Activated T-helper 1 cell treated with anti-CD3 and anti-CD28 coated beads, Interleukin-12 subunit alpha, Interleukin-12 subunit beta, Interleukin-2, Interleukin-4 antibody, amounts not matched to agents 30 ng/mL and 10 ng/mL and 1 ng/mL, durations not matched to agents 14 hours and 24 hours and 36 hours (primary cell): ENCODE data around the gene DCAF5. TPM values are rescaled to one million over a fixed set of nuclear protein-coding genes. Genes with fewer than 3 reads are reported as not detected.
"Not testable (repeated sequence)": the region's sequence is repeated elsewhere in the genome, so short reads cannot be mapped to it uniquely, and the experiment has no call there.

Source experiments
- DNase-seq: peaks from one replicate; pipeline ENCODE4 v3.0.0; 2021; ENCODE audit warnings: low spot score
- H3K27ac Mint-ChIP-seq: one replicate; pipeline ENCODE4 v1.8.0; 2021; ENCODE audit warnings: mild to moderate bottlenecking, mixed read lengths
- H3K27me3 Mint-ChIP-seq: one replicate; pipeline ENCODE4 v1.8.0; 2022; ENCODE audit warnings: mild to moderate bottlenecking, moderate library complexity, mixed read lengths; ENCODE audit not compliant: insufficient read depth
- H3K36me3 Mint-ChIP-seq: one replicate; pipeline ENCODE4 v1.8.0; 2021; ENCODE audit warnings: low read depth, mixed read lengths
- H3K4me1 Mint-ChIP-seq: one replicate; pipeline ENCODE4 v1.8.0; 2021; ENCODE audit warnings: low read depth, mixed read lengths
- H3K4me3 Mint-ChIP-seq: one replicate; pipeline ENCODE4 v1.8.0; 2021; ENCODE audit warnings: mild to moderate bottlenecking, moderate library complexity, mixed read lengths
- H3K9me3 Mint-ChIP-seq: one replicate; pipeline ENCODE4 v1.8.0; 2021; ENCODE audit warnings: mixed read lengths
- intact Hi-C: fragments of 100-400 bp; cut with micrococcal nuclease; formaldehyde crosslinking; loops from one replicate; pipeline ENCODE4 v1.15.1; 2024
- total RNA-seq: library from RNA; stranded (reverse); gene quantifications from 2 replicates; pipeline ENCODE4 v1.2.3, GENCODE V29; 2022

DCAF5 gene
- total RNA-seq, 1 donor from 2014 or later: 29.7 TPM

DNA sequence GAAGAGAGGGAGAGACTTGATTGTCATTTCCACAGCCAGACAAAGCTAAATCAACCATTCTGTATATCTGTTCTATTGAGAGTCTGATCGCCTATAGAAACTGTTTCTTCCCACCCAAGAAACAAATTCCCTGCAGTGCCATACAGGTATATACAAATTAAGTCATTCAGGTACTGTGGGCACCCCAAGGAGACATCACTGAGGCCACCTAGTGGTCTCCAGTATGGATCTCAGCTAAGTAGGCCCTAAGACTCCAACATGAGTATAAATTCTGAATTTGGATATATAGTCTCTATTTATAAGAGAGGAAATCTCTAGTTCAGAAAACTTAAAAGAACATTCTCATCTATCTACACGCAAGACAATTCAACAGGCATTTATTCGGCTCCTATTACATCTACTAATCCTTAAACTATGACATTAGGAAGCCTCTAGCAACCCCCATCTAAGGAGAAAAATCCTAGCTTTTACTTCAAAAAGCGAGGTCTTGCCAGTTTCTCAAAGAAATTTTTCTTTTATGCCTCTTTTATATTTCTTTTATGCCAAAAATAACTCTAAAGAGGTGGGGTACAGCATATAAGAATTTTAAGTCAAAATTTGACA is 62.6 kb downstream of the DCAF5 start:
- DNase-seq: no peak
- intact Hi-C loops: loop anchor here (1.0 kb wide), 2 partner anchors 25 to 112 kb away; no protein-coding TSS in a partner anchor
- Mint-ChIP-seq H3K27ac (no peak overlapping the region), H3K4me1 (peaks cover 21% of the 10 kb centered on the region), H3K9me3 (no peaks in the 10 kb centered on the region), H3K27me3 (no peaks in the 10 kb centered on the region), H3K36me3 (peaks cover 24% of the 10 kb centered on the region), H3K4me3 (no peak overlapping the region)

DNA sequence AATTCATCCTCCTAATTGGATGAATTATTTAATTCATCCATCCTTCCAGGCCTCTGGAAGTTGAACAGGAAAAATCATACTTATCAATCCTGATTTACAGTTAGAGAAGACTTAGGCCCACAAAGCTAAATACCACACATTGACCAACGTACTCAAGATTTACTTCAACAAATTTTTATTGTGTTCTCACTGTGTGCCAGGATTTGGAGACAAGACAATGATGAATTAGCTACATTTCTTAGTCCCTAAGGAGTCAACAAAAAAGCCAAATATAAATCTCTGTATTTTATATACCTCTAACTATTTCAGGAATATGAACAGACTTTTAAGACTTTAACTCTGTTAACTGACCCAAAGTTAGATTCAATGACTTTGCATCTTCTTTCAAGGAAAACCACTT is 63.9 kb downstream of the DCAF5 start:
- peaks cover 16% of the 10 kb centered on the region for H3K4me1 Mint-ChIP-seq
- intact Hi-C loops: no loop called here

DNA sequence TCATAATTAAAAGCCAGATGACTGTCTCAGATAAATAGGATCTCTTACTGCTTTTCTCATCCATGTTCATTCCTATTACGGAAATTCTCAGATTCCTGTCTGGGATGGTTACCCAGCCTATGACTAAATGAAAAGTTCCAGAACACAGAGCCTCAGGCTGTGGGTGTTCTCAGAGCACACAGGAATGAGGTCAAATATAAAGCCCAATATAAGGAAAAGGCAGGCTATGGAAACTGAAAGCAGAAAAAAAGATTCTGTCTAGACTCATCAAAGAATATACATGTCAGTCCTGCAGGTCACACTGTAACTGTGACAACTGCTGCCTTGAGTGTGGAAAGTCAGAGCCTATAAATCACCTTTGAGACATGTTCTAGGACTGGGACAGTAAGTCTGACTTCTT is 64.3 kb downstream of the DCAF5 start:
- peaks cover 16% of the 10 kb centered on the region for H3K4me1 Mint-ChIP-seq
- intact Hi-C loops: no loop called here

More for the DNA sequence above, 63.9 kb downstream of the DCAF5 start:
- Mint-ChIP-seq H3K27me3 (no peaks in the 10 kb centered on the region), H3K27ac (no peak overlapping the region), H3K9me3 (no peaks in the 10 kb centered on the region), H3K36me3 (peaks cover 28% of the 10 kb centered on the region), H3K4me3 (no peak overlapping the region)
- no peak for DNase-seq

DNA sequence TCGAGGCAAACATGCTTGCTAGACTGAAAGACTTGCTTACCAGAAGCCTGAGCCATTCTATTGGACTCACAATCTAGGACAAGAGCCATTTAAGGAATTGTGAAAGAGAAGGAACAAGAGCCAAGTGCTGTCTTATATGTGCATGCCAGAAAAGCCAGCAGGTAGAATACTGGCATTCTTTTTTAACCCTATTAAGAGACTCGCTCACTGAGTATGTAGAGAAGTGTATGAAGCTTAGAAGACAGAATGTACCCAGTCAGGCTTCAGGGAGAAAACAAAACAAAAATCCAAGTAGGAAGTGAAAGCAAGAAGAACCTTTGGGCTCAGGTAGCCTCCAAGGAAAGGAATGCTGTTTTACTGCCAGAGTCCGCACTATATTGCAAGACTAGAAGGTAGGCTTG is 65.9 kb downstream of the DCAF5 start:
- intact Hi-C loops: no loop called here
- Mint-ChIP-seq H3K36me3 (peaks cover 30% of the 10 kb centered on the region), H3K4me3 (no peak overlapping the region), H3K9me3 (no peaks in the 10 kb centered on the region), H3K4me1 (peaks cover 10% of the 10 kb centered on the region), H3K27ac (no peak overlapping the region), H3K27me3 (no peaks in the 10 kb centered on the region)
- DNase-seq: no peak

More for the DNA sequence above, 64.3 kb downstream of the DCAF5 start:
- Mint-ChIP-seq H3K27me3 (no peaks in the 10 kb centered on the region), H3K36me3 (peaks cover 29% of the 10 kb centered on the region), H3K27ac (no peak overlapping the region), H3K4me3 (no peak overlapping the region), H3K9me3 (no peaks in the 10 kb centered on the region)
- no peak for DNase-seq

DNA sequence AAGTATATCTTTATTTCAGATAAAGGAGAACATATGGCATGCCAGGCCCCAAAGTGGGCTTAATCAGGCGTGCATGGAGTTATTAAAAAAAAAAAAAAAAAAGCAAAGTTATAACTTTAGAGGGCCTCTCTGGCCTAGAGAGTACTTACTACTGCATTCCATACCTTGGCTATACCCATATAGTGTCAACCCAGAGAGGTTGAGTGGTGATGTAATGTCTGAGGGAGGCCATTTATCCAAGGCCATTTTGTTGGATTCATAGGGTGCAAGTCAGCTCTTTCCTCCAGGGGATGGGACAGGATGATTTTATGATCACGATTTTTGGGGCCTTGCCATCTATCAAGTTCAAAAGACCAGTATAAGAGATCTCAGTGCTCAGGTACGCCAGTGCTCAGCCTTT is 66.4 kb downstream of the DCAF5 start:
- Mint-ChIP-seq H3K4me1 (peaks cover 10% of the 10 kb centered on the region), H3K9me3 (no peaks in the 10 kb centered on the region), H3K27ac (no peak overlapping the region), H3K36me3 (peaks cover 29% of the 10 kb centered on the region), H3K27me3 (no peaks in the 10 kb centered on the region), H3K4me3 (no peak overlapping the region)
- intact Hi-C loops: no loop called here
- no peak for DNase-seq

DNA sequence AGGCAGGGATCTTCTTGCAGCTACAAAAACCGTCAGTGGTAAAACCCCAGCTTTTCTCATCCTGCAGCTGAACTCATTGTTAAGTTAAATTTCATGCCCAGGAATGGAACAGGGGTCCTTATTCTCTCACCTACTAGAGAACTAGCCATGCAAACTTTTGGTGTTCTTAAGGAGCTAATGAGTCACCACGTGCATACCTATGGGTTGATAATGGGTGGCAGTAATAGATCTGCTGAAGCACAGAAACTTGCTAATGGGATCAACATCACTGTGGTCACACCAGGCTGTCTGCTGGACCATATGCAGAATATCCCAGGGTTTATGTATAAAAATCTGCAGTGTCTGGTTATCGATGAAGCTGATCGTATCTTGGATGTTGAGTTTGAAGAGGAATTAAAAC is 68.9 kb downstream of the DCAF5 start:
- Mint-ChIP-seq H3K4me1 (peaks cover 6% of the 10 kb centered on the region), H3K27ac (no peak overlapping the region), H3K4me3 (no peak overlapping the region), H3K9me3 (no peaks in the 10 kb centered on the region), H3K36me3 (peaks cover 25% of the 10 kb centered on the region), H3K27me3 (no peaks in the 10 kb centered on the region)
- no peak for DNase-seq
- intact Hi-C loops: no loop called here

DNA sequence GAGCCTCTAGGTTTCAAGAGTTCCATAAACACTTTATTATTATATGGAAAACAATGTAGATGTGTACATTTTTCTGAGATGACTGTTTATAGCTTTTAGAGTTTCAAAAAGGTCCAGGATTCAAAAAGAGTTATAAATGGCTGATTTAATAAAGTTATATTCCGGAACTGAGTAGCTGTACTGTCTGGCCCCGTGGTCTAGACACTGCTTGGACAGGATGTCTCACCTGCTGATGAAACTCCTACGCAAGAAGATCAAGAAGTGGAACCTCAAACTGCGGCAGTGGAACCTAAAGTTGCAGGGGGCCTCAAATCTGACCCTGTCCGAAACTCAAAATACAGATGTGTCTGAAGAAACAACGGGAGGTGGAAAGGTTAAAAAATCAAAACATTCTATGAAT is 69.7 kb downstream of the DCAF5 start:
- Mint-ChIP-seq H3K4me3 (no peak overlapping the region), H3K36me3 (peaks cover 30% of the 10 kb centered on the region), H3K9me3 (no peaks in the 10 kb centered on the region), H3K4me1 (peaks cover 6% of the 10 kb centered on the region), H3K27me3 (no peaks in the 10 kb centered on the region), H3K27ac (no peak overlapping the region)
- no peak for DNase-seq
- intact Hi-C loops: no loop called here

DNA sequence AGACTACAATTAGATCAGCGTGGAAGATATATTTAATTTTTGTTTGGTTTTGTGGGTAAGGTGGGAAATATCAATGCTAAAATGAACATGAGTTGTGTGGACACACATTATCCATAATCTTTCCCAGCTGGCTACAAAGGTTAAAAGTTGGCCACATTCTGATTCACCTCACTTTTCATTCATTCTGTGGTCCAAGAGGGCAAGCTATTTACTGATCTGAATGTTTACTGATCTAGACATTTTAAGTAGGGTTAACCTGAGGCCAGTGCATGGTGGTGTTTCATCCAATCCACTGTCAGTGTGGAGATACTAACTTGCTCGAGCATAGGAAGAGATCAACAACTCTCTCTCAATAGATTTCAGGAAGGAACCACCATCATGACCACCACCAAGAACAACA is 71.6 kb downstream of the DCAF5 start:
- Mint-ChIP-seq H3K27ac (no peak overlapping the region), H3K36me3 (peaks cover 25% of the 10 kb centered on the region), H3K4me1 (peaks cover 6% of the 10 kb centered on the region), H3K9me3 (no peaks in the 10 kb centered on the region), H3K27me3 (no peaks in the 10 kb centered on the region), H3K4me3 (no peak overlapping the region)
- intact Hi-C loops: no loop called here
- no peak for DNase-seq

DNA sequence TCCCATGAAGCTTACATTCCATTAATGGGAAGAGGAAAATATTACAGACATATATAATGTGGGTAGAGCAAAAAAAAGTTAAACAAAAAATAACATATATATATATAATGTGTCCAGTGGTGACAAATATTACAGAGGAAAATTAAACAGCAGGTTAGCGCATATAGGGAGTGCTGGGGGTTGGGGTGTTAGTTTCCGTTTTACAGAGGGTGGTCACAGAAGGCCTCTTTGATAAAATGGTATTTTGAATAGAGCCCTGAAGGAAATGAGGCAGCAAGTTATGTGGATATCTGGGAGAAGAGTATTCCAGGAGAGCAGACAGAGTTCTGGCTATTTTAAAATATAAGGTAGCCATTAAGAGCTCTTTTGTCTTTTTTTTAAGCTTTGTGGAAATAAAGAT is 73.2 kb downstream of the DCAF5 start:
- no peak for DNase-seq
- no peaks in the 10 kb centered on the region for H3K27me3 Mint-ChIP-seq
- no peak overlapping the region for H3K4me3 Mint-ChIP-seq
- peaks cover 6% of the 10 kb centered on the region for H3K4me1 Mint-ChIP-seq
- no peak overlapping the region for H3K27ac Mint-ChIP-seq
- intact Hi-C loops: no loop called here
- H3K36me3 Mint-ChIP-seq: peaks cover 21% of the 10 kb centered on the region
- H3K9me3 Mint-ChIP-seq: no peaks in the 10 kb centered on the region

DNA sequence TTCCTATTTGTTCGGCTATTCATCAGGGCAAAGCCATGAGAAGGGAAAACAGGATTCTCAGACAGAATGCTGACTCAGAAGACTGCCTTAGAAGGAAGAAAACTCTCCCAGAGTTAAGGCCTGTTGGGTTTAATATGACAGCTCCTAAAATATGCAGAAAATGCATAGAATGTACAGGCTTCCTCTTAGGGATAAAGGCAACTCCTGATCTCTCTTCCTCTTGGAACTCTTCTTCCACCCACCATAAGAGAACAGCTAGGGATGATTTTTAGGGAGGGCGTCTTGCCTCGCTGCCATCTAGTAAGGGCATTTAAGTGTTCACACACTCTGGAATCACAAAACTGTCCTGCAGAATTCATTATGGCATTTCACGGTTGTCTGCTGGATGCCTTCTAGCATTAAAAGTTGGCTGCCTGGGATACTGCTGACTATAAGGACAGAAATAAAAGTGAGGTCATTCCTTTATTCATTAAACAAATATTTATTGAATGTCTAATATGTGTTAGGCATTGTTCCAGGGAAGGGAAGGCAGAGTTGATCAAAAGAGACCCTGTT is 73.7 kb downstream of the DCAF5 start:
- Mint-ChIP-seq H3K27ac (no peak overlapping the region), H3K27me3 (no peaks in the 10 kb centered on the region), H3K9me3 (no peaks in the 10 kb centered on the region), H3K36me3 (peaks cover 20% of the 10 kb centered on the region), H3K4me3 (no peak overlapping the region), H3K4me1 (peaks cover 6% of the 10 kb centered on the region)
- intact Hi-C loops: no loop called here
- no peak for DNase-seq

DNA sequence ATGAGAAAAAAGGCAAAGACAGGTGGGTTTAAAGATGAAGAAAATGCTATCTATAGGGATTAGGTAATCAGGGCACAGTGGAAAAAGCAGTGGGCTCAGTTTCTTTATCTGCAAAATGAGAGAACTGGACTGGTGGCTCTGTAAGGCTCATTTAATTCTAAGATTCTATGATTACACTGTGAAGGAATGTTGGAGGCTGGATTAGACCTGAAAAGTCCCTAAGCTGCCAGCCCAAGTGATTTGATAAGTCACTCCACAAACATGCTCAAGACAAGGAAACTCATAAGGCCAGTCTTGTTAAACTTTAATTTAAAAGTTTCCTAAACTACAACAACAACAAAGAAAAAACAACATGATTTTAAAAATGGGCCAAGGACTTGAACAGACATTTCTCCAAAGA is 75.1 kb downstream of the DCAF5 start:
- Mint-ChIP-seq H3K27me3 (no peaks in the 10 kb centered on the region), H3K9me3 (no peaks in the 10 kb centered on the region), H3K36me3 (peaks cover 22% of the 10 kb centered on the region), H3K27ac (no peak overlapping the region), H3K4me1 (peaks cover 10% of the 10 kb centered on the region), H3K4me3 (no peak overlapping the region)
- intact Hi-C loops: no loop called here
- no peak for DNase-seq

DNA sequence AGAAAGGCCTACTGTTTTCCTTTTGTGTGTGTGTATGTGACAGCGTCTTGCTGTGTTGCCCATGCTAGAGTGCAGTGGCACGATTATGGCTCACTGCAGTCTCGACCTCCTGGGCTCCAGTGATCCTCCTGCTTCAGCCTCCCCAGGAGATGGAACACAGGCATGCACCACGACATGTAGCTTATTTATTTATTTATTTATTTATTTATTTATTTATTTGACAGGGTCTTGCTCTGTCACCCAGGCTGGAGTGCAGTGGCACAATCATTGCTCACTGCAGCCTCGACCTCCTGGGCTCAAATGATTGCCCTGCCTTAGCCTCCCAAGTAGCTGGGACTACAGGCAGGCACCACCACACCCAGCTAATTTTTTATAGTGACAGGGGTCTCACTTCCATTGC is 75.7 kb downstream of the DCAF5 start:
- Mint-ChIP-seq H3K4me1 (peaks cover 12% of the 10 kb centered on the region), H3K36me3 (peaks cover 25% of the 10 kb centered on the region)
- DNase-seq, intact Hi-C loops, H3K9me3 Mint-ChIP-seq, H3K4me3 Mint-ChIP-seq, H3K27me3 Mint-ChIP-seq, H3K27ac Mint-ChIP-seq: not testable (repeated sequence)

DNA sequence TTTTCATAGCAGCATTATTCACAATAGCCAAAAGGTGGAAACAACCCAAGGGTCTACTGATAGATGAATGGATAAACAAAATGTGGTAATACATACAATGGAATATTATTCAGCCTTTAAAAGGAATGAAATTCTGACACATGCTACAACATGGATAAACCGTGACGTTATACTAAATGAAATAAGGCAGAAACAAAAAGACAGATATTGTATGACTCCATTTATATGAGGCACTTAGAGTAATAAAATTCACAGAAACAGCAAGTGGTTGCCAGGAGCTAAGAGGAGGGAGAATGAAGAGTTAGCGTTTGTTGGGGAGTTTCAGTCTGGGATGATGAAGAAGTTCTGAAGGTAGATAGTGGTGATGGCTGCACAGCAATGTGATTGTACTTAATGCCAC is 76.6 kb downstream of the DCAF5 start:
- DNase-seq: no peak
- Mint-ChIP-seq H3K27me3 (no peaks in the 10 kb centered on the region), H3K27ac (no peak overlapping the region), H3K9me3 (no peaks in the 10 kb centered on the region), H3K36me3 (peaks cover 27% of the 10 kb centered on the region), H3K4me1 (peaks cover 12% of the 10 kb centered on the region), H3K4me3 (no peak overlapping the region)
- intact Hi-C loops: no loop called here

DNA sequence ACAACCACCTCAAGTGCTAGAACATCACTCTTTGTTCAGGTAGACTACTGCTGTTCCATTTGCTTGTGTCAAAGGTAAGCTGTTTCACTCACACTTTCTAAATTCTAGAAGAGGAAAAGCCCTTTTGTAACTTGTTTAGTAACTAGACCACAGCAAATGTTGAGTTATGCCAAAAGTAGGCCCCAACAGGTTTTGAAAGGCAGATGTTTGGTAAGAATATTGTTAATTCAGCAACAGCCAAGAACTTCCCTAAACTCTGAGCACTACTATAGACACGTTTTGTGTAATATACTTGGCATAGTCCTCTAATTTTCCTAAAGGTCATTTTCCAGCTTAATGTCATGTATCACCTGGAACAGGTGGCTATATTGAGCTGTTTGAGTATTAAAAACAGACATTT is 79.0 kb downstream of the DCAF5 start:
- H3K27ac Mint-ChIP-seq: no peak overlapping the region
- DNase-seq: no peak
- no peaks in the 10 kb centered on the region for H3K9me3 Mint-ChIP-seq
- no peaks in the 10 kb centered on the region for H3K27me3 Mint-ChIP-seq
- H3K4me1 Mint-ChIP-seq: peaks cover 12% of the 10 kb centered on the region
- no peak overlapping the region for H3K4me3 Mint-ChIP-seq
- intact Hi-C loops: no loop called here
- H3K36me3 Mint-ChIP-seq: peaks cover 22% of the 10 kb centered on the region
